Epithelial cell of proximal tubule (primary cell): Measurements from ENCODE around the gene DMPK. TPM values are rescaled to one million over a fixed set of nuclear protein-coding genes. Genes with fewer than 3 reads are reported as not detected.

Experiments
- DNase-seq: peaks from one replicate; pipeline ENCODE4 v3.0.0-alpha.2; 2011; ENCODE audit warnings: low read depth
- H3K4me3 ChIP-seq: 2 replicates; pipeline ENCODE4 v1.5.1; 2011; ENCODE audit warnings: low read depth, mild to moderate bottlenecking, low read length
- CTCF ChIP-seq: conservative IDR thresholded peaks from 2 replicates; pipeline ENCODE4 v1.5.1; 2012; ENCODE audit warnings: low read depth, mild to moderate bottlenecking, low read length
- total RNA-seq: library from RNA; depleted of rRNA; stranded (reverse); fragments of >200 nt; gene quantifications from 2 replicates; pipeline ENCODE4 v1.2.3, GENCODE V29; 2015

DMPK gene
- total RNA-seq, 1 donor from 2014 or later = 21.0 TPM

DNA sequence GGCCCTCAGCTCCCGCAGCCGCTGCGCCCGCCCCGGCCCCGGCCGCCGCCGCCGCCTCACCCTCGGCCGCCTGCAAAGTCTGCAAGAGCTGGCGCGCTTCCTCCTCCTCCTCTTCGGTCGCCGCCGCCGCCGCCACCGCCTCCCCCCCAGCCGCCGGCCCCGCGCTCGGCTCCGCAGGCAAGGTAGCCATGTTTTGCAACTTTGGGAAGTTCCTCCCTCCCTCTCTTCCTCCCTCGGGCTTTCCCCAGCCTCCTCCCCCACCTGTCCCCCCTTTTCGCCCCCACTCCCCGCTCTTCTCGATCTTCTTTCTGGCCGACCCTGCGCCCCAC is 13.7 kb downstream of the DMPK start:
- DNase-seq = no peak
- no peak for TF ChIP-seq CTCF
- peak overlapping the region; percentile 89 for H3K4me3 ChIP-seq

DNA sequence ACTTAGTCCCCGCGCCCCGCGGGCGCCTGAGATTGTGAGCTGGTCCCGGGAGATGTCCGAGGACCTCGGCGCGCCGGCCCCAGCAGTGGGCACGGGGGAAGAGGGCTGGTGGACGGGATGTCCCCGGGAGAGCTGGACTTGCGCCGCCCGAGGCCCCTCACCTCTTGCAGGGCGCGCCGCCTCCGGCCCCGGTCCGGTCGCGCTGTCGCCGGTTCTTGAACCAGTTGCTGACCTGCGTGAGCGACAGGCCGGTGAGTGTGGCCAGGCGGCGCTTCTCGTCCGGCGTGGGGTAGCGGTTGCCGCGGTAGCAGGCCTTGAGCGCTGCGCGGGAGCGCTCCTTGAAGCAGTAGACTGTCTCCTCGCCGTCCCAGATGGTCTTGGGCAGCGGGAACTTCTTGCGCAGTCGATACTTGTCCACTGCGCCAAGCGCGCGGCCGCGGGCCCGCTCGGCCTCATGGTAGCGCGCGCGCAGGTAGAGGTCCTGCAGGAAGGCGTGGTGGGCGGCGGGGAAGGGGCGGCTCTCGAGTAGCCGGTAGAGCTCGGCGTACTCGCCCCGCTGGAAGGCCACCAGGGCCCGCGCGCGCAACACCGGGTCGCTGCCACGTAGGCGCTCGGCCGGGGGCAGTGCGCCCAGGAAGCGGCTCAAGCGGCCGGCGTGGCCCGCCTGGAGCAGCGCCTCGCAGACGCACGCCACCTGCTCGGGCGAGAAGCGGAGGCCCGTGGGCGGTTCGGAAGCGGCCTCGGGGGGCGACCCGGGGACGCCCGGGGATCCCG is 14.2 kb downstream of the DMPK start:
- TF ChIP-seq CTCF = no peak
- DNase-seq = no peak
- peak overlapping the region; percentile 89 for H3K4me3 ChIP-seq

DNA sequence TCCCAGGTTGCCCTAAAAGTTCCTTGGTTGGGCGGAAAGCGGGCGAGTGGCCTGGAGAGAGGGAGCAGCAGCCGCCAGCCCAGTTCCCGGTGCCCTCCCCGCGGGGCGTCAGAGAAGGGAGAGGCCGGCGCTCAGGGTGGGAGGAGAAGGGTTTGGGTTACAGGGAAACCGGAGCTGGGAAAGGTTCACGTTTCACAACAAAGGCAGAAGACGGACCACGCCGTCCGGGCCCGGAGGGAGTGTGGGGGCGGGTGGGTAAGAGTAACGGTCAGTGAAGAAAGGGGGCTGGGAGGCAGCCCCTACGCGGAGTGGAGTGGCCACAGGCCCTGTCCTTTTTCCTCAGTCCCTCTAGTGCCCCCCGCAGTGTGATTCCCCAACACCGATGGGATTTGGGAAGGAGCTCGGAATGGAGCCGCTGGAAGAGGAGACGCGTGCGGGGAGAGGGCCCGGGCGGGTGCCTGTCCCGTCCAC is 14.8 kb downstream of the DMPK start:
- TF ChIP-seq CTCF = peak; percentile 1
- peak overlapping the region; percentile 89 for H3K4me3 ChIP-seq
- DNase-seq = no peak

GRCh38 chr19:45766869-45767346 is 15.4 kb downstream of the DMPK start:
- H3K4me3 ChIP-seq = peak overlapping the region; percentile 89
- no peak for TF ChIP-seq CTCF
- no peak for DNase-seq

- no peak for TF ChIP-seq CTCF
- peak overlapping the region; percentile 89 for H3K4me3 ChIP-seq
- DNase-seq = no peak
Measured at GRCh38 chr19:45766296-45766868, 15.9 kb downstream of the DMPK start.

GRCh38 chr19:45765702-45766295 is 16.5 kb downstream of the DMPK start:
- no peak overlapping the region for H3K4me3 ChIP-seq
- no peak for TF ChIP-seq CTCF
- no peak for DNase-seq
